ENCODE measurements around the gene CTDSP1.
A peak's percentile ranks its signal among the peaks of the same experiment; 100 is the strongest.

CTDSP1 gene

GRCh38 chr2:218404351-218405085, 4.8 kb downstream of the CTDSP1 start:
- TF ChIP-seq CTCF (IDR thresholded peaks at IDR 0.05; ENCODE audit: low read depth, low read length, missing control alignments): no peak
- H3K4me3 ChIP-seq (replicated peaks; ENCODE audit: low read depth, low read length): no peak overlapping the region
- no peak for DNase-seq (ENCODE audit: extremely low read depth, low read depth)

GRCh38 chr2:218405086-218405745, 5.5 kb downstream of the CTDSP1 start:
- no peak for DNase-seq (ENCODE audit: extremely low read depth, low read depth)
- TF ChIP-seq CTCF (IDR thresholded peaks at IDR 0.05; ENCODE audit: low read depth, low read length, missing control alignments): no peak
- no peak overlapping the region for H3K4me3 ChIP-seq (replicated peaks; ENCODE audit: low read depth, low read length)

- H3K4me3 ChIP-seq (replicated peaks; ENCODE audit: low read depth, low read length): peak overlapping the region; percentile 28
- DNase-seq (ENCODE audit: extremely low read depth, low read depth): no peak
- TF ChIP-seq CTCF (IDR thresholded peaks at IDR 0.05; ENCODE audit: low read depth, low read length, missing control alignments): no peak
Measured at GRCh38 chr2:218405746-218406208, 6.1 kb downstream of the CTDSP1 start.

GRCh38 chr2:218406209-218406948, 6.7 kb downstream of the CTDSP1 start:
- peak; percentile 73 for TF ChIP-seq CTCF (IDR thresholded peaks at IDR 0.05; ENCODE audit: low read depth, low read length, missing control alignments)
- H3K4me3 ChIP-seq (replicated peaks; ENCODE audit: low read depth, low read length): peak overlapping the region; percentile 39
- peak; percentile 71 for DNase-seq (ENCODE audit: extremely low read depth, low read depth)

GRCh38 chr2:218406949-218407618, 7.4 kb downstream of the CTDSP1 start:
- peak; percentile 60 for DNase-seq (ENCODE audit: extremely low read depth, low read depth)
- H3K4me3 ChIP-seq (replicated peaks; ENCODE audit: low read depth, low read length): peak overlapping the region; percentile 39
- TF ChIP-seq CTCF (IDR thresholded peaks at IDR 0.05; ENCODE audit: low read depth, low read length, missing control alignments): no peak

- no peak for TF ChIP-seq CTCF (IDR thresholded peaks at IDR 0.05; ENCODE audit: low read depth, low read length, missing control alignments)
- no peak for DNase-seq (ENCODE audit: extremely low read depth, low read depth)
- no peak overlapping the region; the same call in 1 of the 2 replicates for H3K4me3 ChIP-seq (replicated peaks; ENCODE audit: low read depth, low read length)
Measured at GRCh38 chr2:218407717-218408116, 8.0 kb downstream of the CTDSP1 start.

All from HFF-Myc (cell line).